Measurements from ENCODE around the gene HOGA1.

HOGA1 gene

GRCh38 chr10:97580421-97581367 is 3.5 kb upstream of the HOGA1 start:
- FAIRE-seq: no peak

GRCh38 chr10:97582169-97582568 is 2.0 kb upstream of the HOGA1 start:
- no peak for FAIRE-seq

- FAIRE-seq: no peak
These were observed 713 bp upstream of the HOGA1 start for GRCh38 chr10:97583476-97583875.

GRCh38 chr10:97584798-97585438 is 729 bp downstream of the HOGA1 start:
- FAIRE-seq: no peak

GRCh38 chr10:97585439-97585811 is 1.2 kb downstream of the HOGA1 start:
- FAIRE-seq: no peak

GRCh38 chr10:97587183-97587582 is 3.0 kb downstream of the HOGA1 start:
- FAIRE-seq: no peak

- no peak for FAIRE-seq
These were observed 5.3 kb downstream of the HOGA1 start, which contains the start of gene C10orf62 for GRCh38 chr10:97589479-97589878. Gene C10orf62 (plus strand): TSS chr10:97589721. CDS start chr10:97589898, 177 bp downstream.

GRCh38 chr10:97590082-97590747 is 6.0 kb downstream of the HOGA1 start:
- no peak for FAIRE-seq

- FAIRE-seq: no peak
These were observed 6.7 kb downstream of the HOGA1 start for GRCh38 chr10:97590748-97591495.

- no peak for FAIRE-seq
These were observed 9.2 kb downstream of the HOGA1 start for GRCh38 chr10:97593421-97593820.

GRCh38 chr10:97596101-97597082 is 12.2 kb downstream of the HOGA1 start:
- FAIRE-seq: peak; percentile 98

- no peak for FAIRE-seq
These were observed 13.6 kb downstream of the HOGA1 start for GRCh38 chr10:97597778-97598177.

- FAIRE-seq: no peak
These were observed 14.4 kb downstream of the HOGA1 start for GRCh38 chr10:97598407-97599271.

- no peak for FAIRE-seq
These were observed 15.1 kb downstream of the HOGA1 start for GRCh38 chr10:97599272-97599619.

- no peak for FAIRE-seq
These were observed 16.4 kb downstream of the HOGA1 start for GRCh38 chr10:97600616-97601015.

- no peak for FAIRE-seq
These were observed 17.4 kb downstream of the HOGA1 start for GRCh38 chr10:97601268-97602215.

- FAIRE-seq: no peak
These were observed 23.0 kb downstream of the HOGA1 start for GRCh38 chr10:97607095-97607636.

GRCh38 chr10:97608991-97609561 is 24.9 kb downstream of the HOGA1 start:
- no peak for FAIRE-seq

- FAIRE-seq: no peak
These were observed 27.3 kb downstream of the HOGA1 start for GRCh38 chr10:97611473-97611872.
